PC-9 (cell line): Measurements from ENCODE around the gene SYCP3. TPM values are rescaled to one million over a fixed set of nuclear protein-coding genes. Genes with fewer than 3 reads are reported as not detected.

Experiments
- BruUV-seq: library from RNA; stranded (reverse); fragments of 400-500 nt; replicated peaks from 2 replicates; lab custom pipeline; 2021; lab: Mats Ljungman, UMichigan
- CTCF ChIA-PET: fragments of 300-600 bp; sonication (Branson Sonifier 250); formaldehyde crosslinking; loops from one replicate; lab custom pipeline; 2022; ENCODE audit warnings: antibody characterized with exemption; lab: Charles Lee
- POLR2A ChIA-PET: fragments of 300-600 bp; sonication (Branson Sonifier 250); formaldehyde crosslinking; loops from one replicate; lab custom pipeline; 2022; ENCODE audit warnings: antibody characterized with exemption; ENCODE audit not compliant: unreplicated experiment; lab: Charles Lee
- DNase-seq, 2 experiments: peaks; one replicate each; pipeline versions ENCODE4 v3.0.0 to v3.0.0-alpha.2; 2015 to 2022; ENCODE audit warnings: mixed read lengths in 1 of 2
- H2AFZ ChIP-seq: fragments of 200-600 bp; sonication (generic); 2 replicates; pipeline ENCODE4 v1.8.1; 2017; ENCODE audit warnings: antibody characterized with exemption
- H3F3A ChIP-seq: fragments of 200-600 bp; sonication (generic); 2 replicates; pipeline ENCODE4 v1.8.1; 2017; ENCODE audit warnings: antibody characterized with exemption, mild to moderate bottlenecking, low read depth; ENCODE audit not compliant: insufficient read depth
- H3K27ac ChIP-seq: fragments of 200-600 bp; sonication (generic); 2 replicates; pipeline ENCODE4 v1.6.1; 2016; ENCODE audit warnings: mixed run types
- H3K27me3 ChIP-seq: fragments of 200-600 bp; sonication (generic); 2 replicates; pipeline ENCODE4 v1.6.1; 2016; ENCODE audit warnings: low read depth, mixed run types; ENCODE audit not compliant: insufficient read depth
- H3K36me3 ChIP-seq: fragments of 200-600 bp; sonication (generic); 2 replicates; pipeline ENCODE4 v1.6.1; 2016; ENCODE audit warnings: low read depth, mixed run types
- H3K4me1 ChIP-seq: fragments of 200-600 bp; sonication (generic); replicated peaks from 2 replicates; pipeline ENCODE4 v1.6.1; 2016; ENCODE audit warnings: mixed run types; ENCODE audit not compliant: insufficient read depth
- H3K4me2 ChIP-seq: fragments of 200-600 bp; sonication (generic); 2 replicates; pipeline ENCODE4 v1.6.1; 2017; ENCODE audit warnings: mixed run types
- H3K4me3 ChIP-seq: fragments of 200-600 bp; sonication (generic); 2 replicates; pipeline ENCODE4 v1.6.1; 2016; ENCODE audit warnings: mixed run types
- H3K79me2 ChIP-seq: fragments of 200-600 bp; sonication (generic); 2 replicates; pipeline ENCODE4 v1.6.1; 2017; ENCODE audit warnings: low read depth, mixed run types
- H3K9me2 ChIP-seq: fragments of 200-600 bp; sonication (generic); 2 replicates; pipeline ENCODE4 v1.8.1; 2017; ENCODE audit warnings: mild to moderate bottlenecking; ENCODE audit not compliant: insufficient read depth
- H3K9me3 ChIP-seq: fragments of 200-600 bp; sonication (generic); 2 replicates; pipeline ENCODE4 v1.8.1; 2016; ENCODE audit warnings: low read depth; ENCODE audit not compliant: insufficient read depth
- H4K20me1 ChIP-seq: fragments of 200-600 bp; sonication (generic); 2 replicates; pipeline ENCODE4 v1.8.1; 2017; ENCODE audit not compliant: insufficient read depth
- EZH2 ChIP-seq: fragments of 200-600 bp; sonication (generic); IDR thresholded peaks from 2 replicates; pipeline ENCODE4 v1.8.0; 2017; ENCODE audit warnings: antibody characterized with exemption, low read depth
- intact Hi-C: fragments of 100-400 bp; cut with micrococcal nuclease; formaldehyde crosslinking; loops from one replicate; pipeline ENCODE4 v1.10.0; 2022; ENCODE audit not compliant: unreplicated experiment
- total RNA-seq: library from RNA; stranded (reverse); gene quantifications from 2 replicates; pipeline ENCODE4 v1.2.3, GENCODE V29; 2021
- TF ChIP-seq, protein P1 (sequence below): fragments of 200-600 bp; sonication (generic); conservative IDR thresholded peaks from 2 replicates; pipeline ENCODE4 v1.6.1; 2017; ENCODE audit warnings: mixed run types, antibody characterized with exemption, mild to moderate bottlenecking, moderate library complexity

Gene SYCP3
- total RNA-seq, 1 experiment from 2014 or later, result 0.09 TPM

DNA sequence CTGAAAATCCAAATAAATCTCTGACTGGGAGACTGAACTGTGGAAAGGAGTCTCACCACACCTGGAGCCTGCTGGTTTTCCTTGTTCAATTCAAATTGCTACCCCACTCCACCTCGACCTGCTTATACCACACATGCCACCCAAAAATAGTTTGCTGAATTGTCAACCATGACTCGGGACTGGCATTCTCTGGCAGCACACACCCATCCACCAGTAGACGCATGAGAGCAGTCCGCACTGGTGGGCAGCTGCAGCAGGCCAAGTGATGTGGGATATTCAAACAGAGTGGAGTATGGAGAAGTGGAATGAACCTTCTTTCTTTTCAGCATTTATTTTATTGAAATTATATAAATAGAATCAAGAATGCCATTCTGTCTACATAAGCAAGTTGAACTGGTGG lies 38.7 kb upstream of the SYCP3 start:
- TF ChIP-seq EZH2, result no peak
- TF ChIP-seq, protein P1, sequence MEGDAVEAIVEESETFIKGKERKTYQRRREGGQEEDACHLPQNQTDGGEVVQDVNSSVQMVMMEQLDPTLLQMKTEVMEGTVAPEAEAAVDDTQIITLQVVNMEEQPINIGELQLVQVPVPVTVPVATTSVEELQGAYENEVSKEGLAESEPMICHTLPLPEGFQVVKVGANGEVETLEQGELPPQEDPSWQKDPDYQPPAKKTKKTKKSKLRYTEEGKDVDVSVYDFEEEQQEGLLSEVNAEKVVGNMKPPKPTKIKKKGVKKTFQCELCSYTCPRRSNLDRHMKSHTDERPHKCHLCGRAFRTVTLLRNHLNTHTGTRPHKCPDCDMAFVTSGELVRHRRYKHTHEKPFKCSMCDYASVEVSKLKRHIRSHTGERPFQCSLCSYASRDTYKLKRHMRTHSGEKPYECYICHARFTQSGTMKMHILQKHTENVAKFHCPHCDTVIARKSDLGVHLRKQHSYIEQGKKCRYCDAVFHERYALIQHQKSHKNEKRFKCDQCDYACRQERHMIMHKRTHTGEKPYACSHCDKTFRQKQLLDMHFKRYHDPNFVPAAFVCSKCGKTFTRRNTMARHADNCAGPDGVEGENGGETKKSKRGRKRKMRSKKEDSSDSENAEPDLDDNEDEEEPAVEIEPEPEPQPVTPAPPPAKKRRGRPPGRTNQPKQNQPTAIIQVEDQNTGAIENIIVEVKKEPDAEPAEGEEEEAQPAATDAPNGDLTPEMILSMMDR, result no peak
- no peaks in the 10 kb centered on the region for H3K36me3 ChIP-seq
- H3K4me1 ChIP-seq, result no peaks in the 10 kb centered on the region
- intact Hi-C loops, result loop anchor here (10.0 kb wide), 2 partner anchors 317 to 527 kb away; no protein-coding TSS in a partner anchor
- no peak for DNase-seq
- H2AFZ ChIP-seq, result no peak overlapping the region
- no peak overlapping the region for H3K4me3 ChIP-seq
- BruUV-seq, result no TSS peak
- no peaks in the 10 kb centered on the region for H4K20me1 ChIP-seq
- H3F3A ChIP-seq, result no peaks in the 10 kb centered on the region
- no peak overlapping the region for H3K4me2 ChIP-seq
- H3K79me2 ChIP-seq, result no peaks in the 10 kb centered on the region
- no peaks in the 10 kb centered on the region for H3K9me2 ChIP-seq
- CTCF ChIA-PET, result no interaction called here
- POLR2A ChIA-PET, result no interaction called here
- H3K9me3 ChIP-seq, result no peaks in the 10 kb centered on the region
- no peak overlapping the region for H3K27ac ChIP-seq
- no peaks in the 10 kb centered on the region for H3K27me3 ChIP-seq

GRCh38 chr12:101777485-101777884 lies 38.2 kb upstream of the SYCP3 start:
- H3K4me2 ChIP-seq, result no peak overlapping the region
- H3K79me2 ChIP-seq, result no peaks in the 10 kb centered on the region
- H3K27ac ChIP-seq, result no peak overlapping the region
- no peaks in the 10 kb centered on the region for H3K4me1 ChIP-seq
- no peaks in the 10 kb centered on the region for H3K27me3 ChIP-seq
- TF ChIP-seq, protein P1, result no peak
- TF ChIP-seq EZH2, result no peak
- ChIA-PET CTCF (no interaction called here), POLR2A (no interaction called here)
- intact Hi-C loops, result loop anchor here (10.0 kb wide), 2 partner anchors 317 to 527 kb away; no protein-coding TSS in a partner anchor
- H4K20me1 ChIP-seq, result no peaks in the 10 kb centered on the region
- H3K9me2 ChIP-seq, result no peaks in the 10 kb centered on the region
- BruUV-seq, result no TSS peak
- H2AFZ ChIP-seq, result no peak overlapping the region
- DNase-seq, result no peak
- no peak overlapping the region for H3K4me3 ChIP-seq
- H3K36me3 ChIP-seq, result no peaks in the 10 kb centered on the region
- H3K9me3 ChIP-seq, result no peaks in the 10 kb centered on the region
- no peaks in the 10 kb centered on the region for H3F3A ChIP-seq

GRCh38 chr12:101775816-101776215 lies 36.6 kb upstream of the SYCP3 start:
- TF ChIP-seq EZH2, result no peak
- TF ChIP-seq, protein P1, result no peak
- ChIA-PET CTCF (no interaction called here), POLR2A (no interaction called here)
- no peak overlapping the region for H3K4me2 ChIP-seq
- no peaks in the 10 kb centered on the region for H3K4me1 ChIP-seq
- H3K4me3 ChIP-seq, result no peak overlapping the region
- no peak for DNase-seq
- H4K20me1 ChIP-seq, result no peaks in the 10 kb centered on the region
- no peaks in the 10 kb centered on the region for H3K9me3 ChIP-seq
- intact Hi-C loops, result loop anchor here (10.0 kb wide), 2 partner anchors 319 to 529 kb away; no protein-coding TSS in a partner anchor
- no peaks in the 10 kb centered on the region for H3K36me3 ChIP-seq
- no peaks in the 10 kb centered on the region for H3K9me2 ChIP-seq
- H2AFZ ChIP-seq, result no peak overlapping the region
- H3K27ac ChIP-seq, result no peak overlapping the region
- no peaks in the 10 kb centered on the region for H3K27me3 ChIP-seq
- BruUV-seq, result no TSS peak
- no peaks in the 10 kb centered on the region for H3F3A ChIP-seq
- no peaks in the 10 kb centered on the region for H3K79me2 ChIP-seq
